Neural progenitor cell (in vitro differentiated cells): ENCODE results near the gene LOXL1. TPM values are rescaled to one million over a fixed set of nuclear protein-coding genes. Genes with fewer than 3 reads are reported as not detected.

Source experiments
- DNase-seq: peaks from one replicate; pipeline ENCODE4 v3.0.0-alpha.2; 2016; ENCODE audit warnings: low spot score
- H2AFZ ChIP-seq: fragments of 200-600 bp; sonication (generic); replicated peaks from 2 replicates; pipeline ENCODE4 v1.6.1; 2016; ENCODE audit warnings: antibody characterized with exemption
- H3F3A ChIP-seq: fragments of 200-600 bp; sonication (generic); 2 replicates; pipeline ENCODE4 v1.6.1; 2016; ENCODE audit warnings: antibody characterized with exemption, low read depth
- H3K27ac ChIP-seq: fragments of 200-600 bp; sonication (generic); 2 replicates; pipeline ENCODE4 v1.5.1; 2016; ENCODE audit warnings: mild to moderate bottlenecking
- H3K27me3 ChIP-seq: fragments of 200-600 bp; sonication (generic); 2 replicates; pipeline ENCODE4 v1.6.1; 2016; ENCODE audit warnings: mild to moderate bottlenecking, moderate library complexity
- H3K36me3 ChIP-seq: fragments of 200-600 bp; sonication (generic); 2 replicates; pipeline ENCODE4 v1.5.1; 2016
- H3K4me1 ChIP-seq: fragments of 200-600 bp; sonication (generic); 2 replicates; pipeline ENCODE4 v1.6.1; 2016; ENCODE audit warnings: mixed run types
- H3K4me2 ChIP-seq: fragments of 200-600 bp; sonication (generic); 2 replicates; pipeline ENCODE4 v1.6.1; 2016
- H3K4me3 ChIP-seq: fragments of 200-600 bp; sonication (generic); 2 replicates; pipeline ENCODE4 v1.5.1; 2016
- H3K79me2 ChIP-seq: fragments of 200-600 bp; sonication (generic); 2 replicates; pipeline ENCODE4 v1.6.1; 2016; ENCODE audit warnings: low read depth
- H3K9ac ChIP-seq: fragments of 200-600 bp; sonication (generic); 2 replicates; pipeline ENCODE4 v1.6.1; 2016
- H3K9me3 ChIP-seq: fragments of 200-600 bp; sonication (generic); 2 replicates; pipeline ENCODE4 v1.5.1; 2016; ENCODE audit warnings: low read depth
- H4K20me1 ChIP-seq: fragments of 200-600 bp; sonication (generic); 2 replicates; pipeline ENCODE4 v1.6.1; 2016; ENCODE audit warnings: low read depth
- H3K27ac Mint-ChIP-seq: 3 replicates; pipeline ENCODE4 v1.8.0; 2021; ENCODE audit warnings: mixed read lengths
- H3K27me3 Mint-ChIP-seq: 2 replicates; pipeline ENCODE4 v1.8.0; 2022; ENCODE audit warnings: low read depth, mild to moderate bottlenecking, inconsistent platforms, moderate library complexity, mixed read lengths; ENCODE audit not compliant: insufficient read depth
- H3K36me3 Mint-ChIP-seq: 3 replicates; pipeline ENCODE4 v1.8.0; 2021; ENCODE audit warnings: mixed read lengths
- H3K4me1 Mint-ChIP-seq: 3 replicates; pipeline ENCODE4 v1.8.0; 2021; ENCODE audit warnings: mixed read lengths
- H3K4me3 Mint-ChIP-seq: 3 replicates; pipeline ENCODE4 v1.8.0; 2021; ENCODE audit warnings: mild to moderate bottlenecking, moderate library complexity, mixed read lengths
- H3K9me3 Mint-ChIP-seq: 3 replicates; pipeline ENCODE4 v1.8.0; 2020; ENCODE audit warnings: mixed read lengths
- EZH2 ChIP-seq: fragments of 200-600 bp; sonication (generic); IDR thresholded peaks from 2 replicates; pipeline ENCODE4 v1.6.1; 2017; ENCODE audit warnings: antibody characterized with exemption, mild to moderate bottlenecking, moderate library complexity
- EZH2phosphoT487 ChIP-seq: fragments of 200-600 bp; sonication (generic); IDR thresholded peaks from 2 replicates; pipeline ENCODE4 v1.6.1; 2017; ENCODE audit warnings: antibody characterized with exemption
- total RNA-seq: library from RNA; depleted of rRNA; stranded (reverse); fragments of >200 nt; gene quantifications from 2 replicates; pipeline ENCODE4 v1.2.3, GENCODE V29; 2015; ENCODE audit warnings: low replicate concordance
- TF ChIP-seq, protein P1 (sequence below): fragments of 200-600 bp; sonication (generic); IDR thresholded peaks from 2 replicates; pipeline ENCODE4 v1.5.1; 2017; ENCODE audit warnings: antibody characterized with exemption, mild to moderate bottlenecking

The LOXL1 gene
- total RNA-seq, 1 donor from 2014 or later = 5.3 TPM

DNA sequence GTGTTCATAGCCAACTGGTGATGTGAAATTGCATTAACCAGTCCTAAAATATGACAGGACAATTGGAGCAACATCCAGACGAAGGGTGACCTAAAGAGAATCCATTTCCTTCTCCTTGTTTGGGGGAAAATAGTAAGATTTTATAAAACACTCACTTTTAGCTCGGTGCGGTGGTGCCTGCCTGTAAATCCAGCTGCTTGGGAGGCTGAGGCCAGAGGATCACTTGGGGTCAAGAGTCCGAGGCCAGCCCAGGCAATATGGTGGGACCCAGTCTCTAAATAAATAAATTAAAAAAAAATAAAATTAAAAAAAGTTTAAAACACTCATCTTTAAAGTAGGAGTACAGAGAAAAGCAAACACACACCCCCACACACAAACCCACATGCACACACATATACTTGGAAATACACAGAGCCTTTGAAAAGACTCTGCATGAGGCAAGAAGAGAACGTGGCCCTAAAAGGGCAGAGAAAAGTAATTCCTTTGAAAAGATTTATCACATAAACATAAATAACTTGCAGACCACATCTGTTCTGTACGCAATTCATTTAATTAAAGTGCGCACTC lies 14.1 kb upstream of the LOXL1 start:
- no peak for DNase-seq
- H3K4me3 Mint-ChIP-seq = no peak overlapping the region
- no peak overlapping the region for H3K27ac ChIP-seq
- H3K36me3 ChIP-seq = no peaks in the 10 kb centered on the region
- H2AFZ ChIP-seq = no peak overlapping the region
- no peaks in the 10 kb centered on the region for H3K27me3 ChIP-seq
- H3F3A ChIP-seq = peaks cover 3% of the 10 kb centered on the region
- H3K9me3 Mint-ChIP-seq = peaks cover 6% of the 10 kb centered on the region
- H3K9ac ChIP-seq = no peak overlapping the region
- H3K9me3 ChIP-seq = no peaks in the 10 kb centered on the region
- H3K4me3 ChIP-seq = no peak overlapping the region
- no peaks in the 10 kb centered on the region for H3K79me2 ChIP-seq
- no peak overlapping the region for H3K4me2 ChIP-seq
- no peaks in the 10 kb centered on the region for H3K36me3 Mint-ChIP-seq
- H4K20me1 ChIP-seq = no peaks in the 10 kb centered on the region
- peaks cover 23% of the 10 kb centered on the region for H3K4me1 Mint-ChIP-seq
- H3K27ac Mint-ChIP-seq = no peak overlapping the region
- no peaks in the 10 kb centered on the region for H3K4me1 ChIP-seq
- TF ChIP-seq, protein P1, sequence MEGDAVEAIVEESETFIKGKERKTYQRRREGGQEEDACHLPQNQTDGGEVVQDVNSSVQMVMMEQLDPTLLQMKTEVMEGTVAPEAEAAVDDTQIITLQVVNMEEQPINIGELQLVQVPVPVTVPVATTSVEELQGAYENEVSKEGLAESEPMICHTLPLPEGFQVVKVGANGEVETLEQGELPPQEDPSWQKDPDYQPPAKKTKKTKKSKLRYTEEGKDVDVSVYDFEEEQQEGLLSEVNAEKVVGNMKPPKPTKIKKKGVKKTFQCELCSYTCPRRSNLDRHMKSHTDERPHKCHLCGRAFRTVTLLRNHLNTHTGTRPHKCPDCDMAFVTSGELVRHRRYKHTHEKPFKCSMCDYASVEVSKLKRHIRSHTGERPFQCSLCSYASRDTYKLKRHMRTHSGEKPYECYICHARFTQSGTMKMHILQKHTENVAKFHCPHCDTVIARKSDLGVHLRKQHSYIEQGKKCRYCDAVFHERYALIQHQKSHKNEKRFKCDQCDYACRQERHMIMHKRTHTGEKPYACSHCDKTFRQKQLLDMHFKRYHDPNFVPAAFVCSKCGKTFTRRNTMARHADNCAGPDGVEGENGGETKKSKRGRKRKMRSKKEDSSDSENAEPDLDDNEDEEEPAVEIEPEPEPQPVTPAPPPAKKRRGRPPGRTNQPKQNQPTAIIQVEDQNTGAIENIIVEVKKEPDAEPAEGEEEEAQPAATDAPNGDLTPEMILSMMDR = no peak
- TF ChIP-seq EZH2phosphoT487 = no peak
- no peak for TF ChIP-seq EZH2
- H3K27me3 Mint-ChIP-seq = peaks cover 8% of the 10 kb centered on the region

DNA sequence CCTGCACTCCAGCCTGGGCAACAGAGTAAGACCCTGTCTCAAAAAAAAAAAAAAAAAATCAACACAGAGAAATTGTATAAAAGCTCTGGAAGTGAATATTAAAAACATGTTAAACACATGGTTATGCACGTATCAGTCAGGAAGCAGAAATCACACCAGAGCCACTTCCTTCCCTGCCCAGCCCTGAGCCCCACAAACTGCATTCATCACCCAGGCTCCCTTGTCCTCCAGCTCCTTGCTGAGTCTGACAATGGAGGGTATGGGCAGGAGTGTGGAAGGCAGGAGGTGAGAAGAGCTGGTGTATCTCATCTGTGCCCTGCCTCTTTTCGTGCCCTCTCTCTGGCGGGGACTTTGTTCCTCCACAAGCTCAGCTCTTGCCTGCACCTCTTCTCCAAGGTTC lies 12.1 kb upstream of the LOXL1 start:
- H3K27me3 Mint-ChIP-seq = peaks cover 2% of the 10 kb centered on the region
- peaks cover 9% of the 10 kb centered on the region for H3K9me3 ChIP-seq
- H3K27ac ChIP-seq = no peak overlapping the region
- no peak overlapping the region for H2AFZ ChIP-seq
- H3K79me2 ChIP-seq = no peaks in the 10 kb centered on the region
- H3K27me3 ChIP-seq = no peaks in the 10 kb centered on the region
- H4K20me1 ChIP-seq = no peaks in the 10 kb centered on the region
- DNase-seq = no peak
- no peak overlapping the region for H3K4me3 Mint-ChIP-seq
- peaks cover 21% of the 10 kb centered on the region for H3K4me1 Mint-ChIP-seq
- no peaks in the 10 kb centered on the region for H3K36me3 ChIP-seq
- H3K4me2 ChIP-seq = no peak overlapping the region
- no peaks in the 10 kb centered on the region for H3K4me1 ChIP-seq
- H3K27ac Mint-ChIP-seq = no peak overlapping the region
- TF ChIP-seq EZH2 (no peak), EZH2phosphoT487 (no peak)
- TF ChIP-seq, protein P1 = no peak
- peaks cover 4% of the 10 kb centered on the region for H3K36me3 Mint-ChIP-seq
- H3K9me3 Mint-ChIP-seq = peaks cover 22% of the 10 kb centered on the region
- H3K4me3 ChIP-seq = no peak overlapping the region
- H3F3A ChIP-seq = peaks cover 3% of the 10 kb centered on the region
- no peak overlapping the region for H3K9ac ChIP-seq

DNA sequence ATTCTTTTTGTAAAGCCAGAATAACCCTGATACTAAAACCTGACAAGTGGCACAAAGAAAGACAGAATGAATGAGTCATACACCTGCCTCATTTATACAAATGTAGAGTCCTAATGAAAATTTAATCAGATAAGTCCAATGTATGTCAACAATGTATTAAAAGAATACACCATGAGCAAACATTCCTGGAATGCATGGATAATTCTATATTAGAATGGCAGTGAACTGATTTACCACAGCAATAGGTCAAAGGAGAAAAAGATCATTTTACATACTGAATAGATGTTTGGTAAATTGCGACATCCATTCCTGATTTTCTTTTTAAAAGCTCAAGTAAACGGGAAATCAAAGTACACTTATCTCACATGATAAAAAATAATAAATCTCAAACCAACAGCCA lies 11.2 kb upstream of the LOXL1 start:
- H3K9me3 Mint-ChIP-seq = peaks cover 22% of the 10 kb centered on the region
- Histone ChIP-seq H3K27me3 (no peaks in the 10 kb centered on the region), H3K79me2 (no peaks in the 10 kb centered on the region), H3K4me3 (no peak overlapping the region), H4K20me1 (no peaks in the 10 kb centered on the region), H3K36me3 (no peaks in the 10 kb centered on the region), H3K9ac (no peak overlapping the region), H3F3A (peaks cover 3% of the 10 kb centered on the region), H3K4me2 (no peak overlapping the region), H2AFZ (no peak overlapping the region), H3K27ac (no peak overlapping the region), H3K9me3 (peaks cover 9% of the 10 kb centered on the region), H3K4me1 (no peaks in the 10 kb centered on the region)
- H3K27ac Mint-ChIP-seq = no peak overlapping the region
- no peak for DNase-seq
- peaks cover 2% of the 10 kb centered on the region for H3K27me3 Mint-ChIP-seq
- H3K36me3 Mint-ChIP-seq = peaks cover 4% of the 10 kb centered on the region
- H3K4me3 Mint-ChIP-seq = no peak overlapping the region
- TF ChIP-seq, protein P1 = no peak
- TF ChIP-seq EZH2 (no peak), EZH2phosphoT487 (no peak)
- H3K4me1 Mint-ChIP-seq = peaks cover 21% of the 10 kb centered on the region
